GM18868 (cell line): ENCODE measurements around the gene HDX.
"Not testable (repeated sequence)": the region's sequence is repeated elsewhere in the genome, so short reads cannot be mapped to it uniquely, and the experiment has no call there.

ENCODE experiments used
- ATAC-seq: cut with Tn5 transposase; IDR thresholded peaks from one replicate; pipeline ENCODE4 v1.9.1; 2021; ENCODE audit warnings: mild to moderate bottlenecking, moderate library complexity; ENCODE audit not compliant: unreplicated experiment

The HDX gene

DNA sequence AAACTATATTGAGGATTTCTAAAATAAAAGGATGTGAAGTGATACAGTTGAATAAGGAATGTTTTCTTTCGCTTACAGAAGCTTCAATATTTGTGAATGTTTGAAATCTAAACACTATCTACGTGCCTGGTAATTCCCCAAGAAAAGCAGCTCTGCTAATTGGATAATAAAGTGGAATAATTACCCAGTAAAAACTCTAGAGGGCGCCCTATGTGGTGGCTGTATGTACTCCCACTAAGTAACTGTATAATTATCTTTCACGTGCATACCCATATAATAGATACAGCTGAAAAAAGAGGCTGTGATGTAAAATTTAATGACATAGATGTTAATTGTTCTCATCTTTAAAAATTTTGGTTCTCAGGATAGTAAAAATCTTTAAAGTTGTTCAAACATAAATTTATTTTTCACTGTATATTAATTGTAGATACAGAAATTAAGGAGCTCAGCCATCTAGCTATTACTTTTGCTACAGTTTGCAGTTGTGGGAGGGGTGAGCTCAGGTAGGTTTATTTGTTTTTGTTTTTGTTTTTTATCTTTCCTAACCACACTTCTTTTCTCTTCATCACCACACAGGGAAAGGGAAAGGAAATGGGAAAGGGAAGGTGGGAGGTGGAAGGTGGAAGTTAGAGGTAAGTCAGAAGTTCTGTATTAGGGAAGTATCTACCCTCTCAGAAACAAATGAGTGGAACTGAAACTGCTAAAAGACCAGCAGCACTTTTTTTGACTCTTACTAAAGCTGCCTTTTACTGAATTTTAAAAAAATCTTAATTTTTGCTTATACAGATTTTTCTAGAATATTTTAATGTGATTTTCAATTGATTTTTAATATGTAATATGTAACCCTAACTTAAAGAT, 162.5 kb downstream of the HDX start:
- peak; percentile 81 for ATAC-seq

GRCh38 chrX:84336646-84337045, 165.6 kb downstream of the HDX start:
- no peak for ATAC-seq

GRCh38 chrX:84335121-84335520, 167.1 kb downstream of the HDX start:
- ATAC-seq, result no peak

DNA sequence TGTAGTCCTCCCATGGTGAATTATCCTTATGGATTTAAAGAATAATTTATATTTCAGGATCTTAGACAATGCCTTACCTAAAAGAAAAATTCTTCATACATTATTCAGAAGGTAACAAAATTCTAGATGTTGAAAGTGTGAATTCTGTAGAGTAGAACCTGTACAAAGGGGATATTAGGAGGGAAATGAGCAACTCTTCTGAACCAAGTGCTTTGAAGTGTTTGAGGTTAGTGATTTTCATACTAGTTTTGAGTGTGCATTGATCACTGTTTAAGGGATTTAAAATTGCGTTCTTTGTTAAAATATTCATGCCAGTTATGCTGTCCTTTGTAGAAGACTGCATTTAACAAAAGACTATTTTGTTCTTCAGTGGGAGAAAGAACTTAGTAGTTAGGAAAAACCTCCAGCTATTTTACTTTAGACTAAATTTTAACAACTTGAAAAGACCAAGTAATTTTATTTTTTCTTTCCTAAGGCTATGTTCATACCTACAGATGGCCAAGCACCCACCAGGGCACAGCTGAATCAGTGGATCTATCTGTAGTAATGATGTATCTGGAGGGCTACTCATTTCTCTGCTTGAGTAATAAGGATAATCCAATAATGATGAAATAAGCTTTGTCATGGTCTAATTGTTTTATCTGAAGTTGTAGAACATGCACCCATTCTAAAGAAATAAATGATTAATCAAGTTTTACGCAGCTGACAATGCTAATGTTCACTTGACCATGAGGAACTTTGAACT, 180.0 kb downstream of the HDX start:
- ATAC-seq, result peak; percentile 49

DNA sequence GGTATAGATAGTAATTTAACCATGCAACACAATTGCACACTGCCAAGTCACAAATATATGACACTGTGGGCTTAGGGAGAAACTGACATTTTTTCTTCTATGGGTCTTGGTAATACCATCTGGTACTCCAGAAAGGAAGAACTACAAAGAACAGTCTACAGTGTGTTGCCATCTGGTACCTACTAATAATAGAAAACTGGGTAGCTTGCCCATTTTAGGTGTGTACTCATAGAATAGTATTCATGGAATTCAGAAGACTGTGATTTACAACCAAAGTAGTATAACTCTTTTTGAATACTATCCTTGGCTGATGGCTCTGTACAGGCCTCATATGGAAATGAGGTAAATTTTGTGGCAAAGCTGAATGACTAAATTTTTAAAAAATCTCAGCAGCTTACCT, 181.6 kb downstream of the HDX start:
- ATAC-seq, result no peak

GRCh38 chrX:84320023-84320422, 182.2 kb downstream of the HDX start:
- no peak for ATAC-seq

- no peak for ATAC-seq
Measured at GRCh38 chrX:84318661-84319060, 183.6 kb downstream of the HDX start.

- ATAC-seq, result not testable (repeated sequence)
Measured at GRCh38 chrX:84315946-84316345, 186.3 kb downstream of the HDX start.
